NOMO-1 treated with dmso at 0.1 percent for 144 hours (cell line): Measurements from ENCODE around the gene BLOC1S1.

Experiments
- DNase-seq: peaks from one replicate; lab custom pipeline; 2025; ENCODE audit not compliant: unreplicated experiment; lab: John Stamatoyannopoulos, UW

Gene BLOC1S1

GRCh38 chr12:55694188-55694515 is 21.7 kb upstream of the BLOC1S1 start:
- no peak for DNase-seq

GRCh38 chr12:55694651-55695050 is 21.2 kb upstream of the BLOC1S1 start:
- DNase-seq: no peak

GRCh38 chr12:55695349-55695748 is 20.5 kb upstream of the BLOC1S1 start:
- DNase-seq: no peak

- no peak for DNase-seq
These were observed 19.7 kb upstream of the BLOC1S1 start for GRCh38 chr12:55696141-55696540.

- no peak for DNase-seq
These were observed 18.9 kb upstream of the BLOC1S1 start for GRCh38 chr12:55696796-55697462.

- no peak for DNase-seq
These were observed 18.2 kb upstream of the BLOC1S1 start for GRCh38 chr12:55697686-55698085.

GRCh38 chr12:55698241-55698955 is 17.4 kb upstream of the BLOC1S1 start:
- no peak for DNase-seq

- DNase-seq: no peak
These were observed 16.9 kb upstream of the BLOC1S1 start for GRCh38 chr12:55698965-55699364.

GRCh38 chr12:55699471-55700055 is 16.3 kb upstream of the BLOC1S1 start:
- no peak for DNase-seq

GRCh38 chr12:55700255-55701018 is 15.4 kb upstream of the BLOC1S1 start:
- DNase-seq: peak; percentile 56

- no peak for DNase-seq
These were observed 13.0 kb upstream of the BLOC1S1 start for GRCh38 chr12:55702861-55703260.

GRCh38 chr12:55703288-55703687 is 12.6 kb upstream of the BLOC1S1 start:
- no peak for DNase-seq

- DNase-seq: no peak
These were observed 11.7 kb upstream of the BLOC1S1 start for GRCh38 chr12:55703901-55704761.

GRCh38 chr12:55704824-55705718 is 10.8 kb upstream of the BLOC1S1 start:
- DNase-seq: no peak

GRCh38 chr12:55705782-55706402 is 10.0 kb upstream of the BLOC1S1 start:
- DNase-seq: no peak

GRCh38 chr12:55706568-55707218 is 9.2 kb upstream of the BLOC1S1 start:
- DNase-seq: no peak

GRCh38 chr12:55707219-55707671 is 8.6 kb upstream of the BLOC1S1 start:
- DNase-seq: peak; percentile 44

GRCh38 chr12:55707841-55708694 is 7.8 kb upstream of the BLOC1S1 start, which contains the start of gene ITGA7:
Gene ITGA7, minus strand, starts transcription at chr12:55707904. Its CDS starts 222 bp downstream, at chr12:55707682.
- DNase-seq: no peak
